Fibroblast of peridontal ligament (primary cell): ENCODE results near the gene ABHD2.
A peak's percentile ranks its signal among the peaks of the same experiment; 100 is the strongest.
"Not testable (repeated sequence)": the region's sequence is repeated elsewhere in the genome, so short reads cannot be mapped to it uniquely, and the experiment has no call there.

Source experiments
- DNase-seq: peaks from one replicate; pipeline ENCODE4 v3.0.0-alpha.2; 2010; ENCODE audit errors: extremely low read depth

The ABHD2 gene

GRCh38 chr15:89119489-89120478 lies 31.5 kb downstream of the ABHD2 start:
- DNase-seq: peak; percentile 72

- not testable (repeated sequence) for DNase-seq
Measured at GRCh38 chr15:89120479-89121000, 32.3 kb downstream of the ABHD2 start.

GRCh38 chr15:89121414-89121813 lies 33.2 kb downstream of the ABHD2 start:
- no peak for DNase-seq

GRCh38 chr15:89122505-89123180 lies 34.4 kb downstream of the ABHD2 start:
- no peak for DNase-seq

- peak; percentile 43 for DNase-seq
Measured at GRCh38 chr15:89123181-89123525, 34.9 kb downstream of the ABHD2 start.

GRCh38 chr15:89125088-89125826 lies 37.0 kb downstream of the ABHD2 start:
- no peak for DNase-seq

GRCh38 chr15:89126009-89126408 lies 37.8 kb downstream of the ABHD2 start:
- DNase-seq: no peak

- DNase-seq: no peak
Measured at GRCh38 chr15:89127054-89127702, 38.9 kb downstream of the ABHD2 start.

GRCh38 chr15:89128320-89129122 lies 40.3 kb downstream of the ABHD2 start:
- no peak for DNase-seq

- peak; percentile 32 for DNase-seq
Measured at GRCh38 chr15:89129123-89129815, 41.0 kb downstream of the ABHD2 start.

GRCh38 chr15:89129816-89130134 lies 41.5 kb downstream of the ABHD2 start:
- DNase-seq: no peak

GRCh38 chr15:89130201-89130600 lies 41.9 kb downstream of the ABHD2 start:
- no peak for DNase-seq

GRCh38 chr15:89131731-89132130 lies 43.5 kb downstream of the ABHD2 start:
- DNase-seq: no peak

GRCh38 chr15:89132611-89133507 lies 44.6 kb downstream of the ABHD2 start:
- DNase-seq: no peak

- not testable (repeated sequence) for DNase-seq
Measured at GRCh38 chr15:89135387-89136077, 47.3 kb downstream of the ABHD2 start.

GRCh38 chr15:89136078-89136806 lies 48.0 kb downstream of the ABHD2 start:
- no peak for DNase-seq

GRCh38 chr15:89136818-89137772 lies 48.8 kb downstream of the ABHD2 start:
- peak; percentile 71 for DNase-seq
